ENCODE data around the gene HOXD10. TPM values are rescaled to one million over a fixed set of nuclear protein-coding genes. Genes with fewer than 3 reads are reported as not detected.
A peak's percentile ranks its signal among the peaks of the same experiment; 100 is the strongest.

Gene HOXD10
- total RNA-seq, 1 donor = not detected

GRCh38 chr2:176103742-176104315 is 12.7 kb upstream of the HOXD10 start:
- no peak for DNase-seq (ENCODE audit: low read depth)
- no peak for TF ChIP-seq CTCF (IDR thresholded peaks at IDR 0.05; ENCODE audit: insufficient read depth, low read length)
- H3K4me3 ChIP-seq (ENCODE audit: low read depth, low read length) = no peak overlapping the region

GRCh38 chr2:176104316-176105077 is 12.1 kb upstream of the HOXD10 start:
- no peak overlapping the region for H3K4me3 ChIP-seq (ENCODE audit: low read depth, low read length)
- peak; percentile 1 for TF ChIP-seq CTCF (IDR thresholded peaks at IDR 0.05; ENCODE audit: insufficient read depth, low read length)

GRCh38 chr2:176105078-176105729 is 11.4 kb upstream of the HOXD10 start:
- DNase-seq (ENCODE audit: low read depth) = no peak
- H3K4me3 ChIP-seq (ENCODE audit: low read depth, low read length) = no peak overlapping the region
- no peak for TF ChIP-seq CTCF (IDR thresholded peaks at IDR 0.05; ENCODE audit: insufficient read depth, low read length)

More at GRCh38 chr2:176104316-176105077, 12.1 kb upstream of the HOXD10 start:
- DNase-seq (ENCODE audit: low read depth) = no peak

- DNase-seq (ENCODE audit: low read depth) = no peak
- no peak for TF ChIP-seq CTCF (IDR thresholded peaks at IDR 0.05; ENCODE audit: insufficient read depth, low read length)
- H3K4me3 ChIP-seq (ENCODE audit: low read depth, low read length) = no peak overlapping the region
Measured at GRCh38 chr2:176105730-176106580, 10.6 kb upstream of the HOXD10 start.

- DNase-seq (ENCODE audit: low read depth) = peak; percentile 28
- TF ChIP-seq CTCF (IDR thresholded peaks at IDR 0.05; ENCODE audit: insufficient read depth, low read length) = no peak
- H3K4me3 ChIP-seq (ENCODE audit: low read depth, low read length) = no peak within 1 kb of the TSS
Measured at GRCh38 chr2:176106581-176107539, 9.7 kb upstream of the HOXD10 start, which contains the start of gene HOXD11. TSS of gene HOXD11 (plus strand) at chr2:176107280. CDS start at chr2:176107356, 76 bp downstream.
